GM19468 (cell line): ENCODE data around the gene FUT1.
"Not testable (repeated sequence)": the region's sequence is repeated elsewhere in the genome, so short reads cannot be mapped to it uniquely, and the experiment has no call there.

Source experiments
- ATAC-seq: cut with Tn5 transposase; IDR thresholded peaks from one replicate; pipeline ENCODE4 v1.9.1; 2021; ENCODE audit warnings: mild to moderate bottlenecking, moderate library complexity, moderate number of reproducible peaks; ENCODE audit not compliant: unreplicated experiment; ENCODE audit errors: extremely low read depth

Gene FUT1

DNA sequence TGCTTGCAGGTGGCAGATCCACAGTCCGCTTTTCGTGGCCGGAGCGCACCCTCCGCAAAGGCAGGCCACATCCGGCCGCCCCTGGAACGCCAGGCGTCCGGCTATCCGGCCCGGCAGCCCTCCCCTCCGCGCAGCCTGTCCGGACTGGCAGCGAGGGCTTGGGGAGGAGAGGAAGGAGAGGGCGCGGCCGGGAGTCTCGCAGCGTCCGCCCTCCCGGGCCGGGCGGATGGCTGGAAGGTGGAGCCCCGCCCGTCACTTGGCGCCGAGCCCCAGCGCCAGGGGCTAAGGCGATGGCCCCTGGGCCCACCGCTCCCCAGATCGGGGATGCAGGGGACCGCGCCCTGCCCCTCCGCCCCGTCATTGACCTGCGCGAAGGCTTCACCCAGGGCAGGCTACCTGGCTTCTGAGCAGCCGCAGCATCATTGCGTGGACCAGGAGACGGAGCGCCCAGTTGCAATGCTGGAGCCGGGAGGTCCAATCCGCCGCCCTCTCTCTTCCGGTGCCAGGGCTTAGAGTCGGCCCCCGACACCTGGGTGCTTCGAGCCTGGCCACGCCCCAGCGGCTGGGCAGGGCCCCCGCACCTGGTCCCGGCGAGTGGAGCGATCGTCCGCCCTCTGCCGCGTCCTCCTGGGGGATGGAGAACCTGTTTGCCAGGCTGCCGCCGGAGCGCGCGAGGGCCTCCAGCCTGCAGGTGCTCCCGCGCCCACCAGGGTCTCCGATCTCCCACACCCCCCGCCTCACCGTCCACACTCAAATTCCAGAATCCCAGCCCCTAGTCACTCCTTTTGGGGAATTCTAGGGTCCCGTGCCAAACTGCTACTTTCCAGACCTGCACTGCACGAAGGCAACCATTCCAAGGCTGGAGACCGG, at the start of gene FUT1:
FUT1 (minus strand) TSS at position 146 of the 870 bp plus-strand sequence. CDS start 1,360 bp downstream, outside the sequence.
- no peak for ATAC-seq

DNA sequence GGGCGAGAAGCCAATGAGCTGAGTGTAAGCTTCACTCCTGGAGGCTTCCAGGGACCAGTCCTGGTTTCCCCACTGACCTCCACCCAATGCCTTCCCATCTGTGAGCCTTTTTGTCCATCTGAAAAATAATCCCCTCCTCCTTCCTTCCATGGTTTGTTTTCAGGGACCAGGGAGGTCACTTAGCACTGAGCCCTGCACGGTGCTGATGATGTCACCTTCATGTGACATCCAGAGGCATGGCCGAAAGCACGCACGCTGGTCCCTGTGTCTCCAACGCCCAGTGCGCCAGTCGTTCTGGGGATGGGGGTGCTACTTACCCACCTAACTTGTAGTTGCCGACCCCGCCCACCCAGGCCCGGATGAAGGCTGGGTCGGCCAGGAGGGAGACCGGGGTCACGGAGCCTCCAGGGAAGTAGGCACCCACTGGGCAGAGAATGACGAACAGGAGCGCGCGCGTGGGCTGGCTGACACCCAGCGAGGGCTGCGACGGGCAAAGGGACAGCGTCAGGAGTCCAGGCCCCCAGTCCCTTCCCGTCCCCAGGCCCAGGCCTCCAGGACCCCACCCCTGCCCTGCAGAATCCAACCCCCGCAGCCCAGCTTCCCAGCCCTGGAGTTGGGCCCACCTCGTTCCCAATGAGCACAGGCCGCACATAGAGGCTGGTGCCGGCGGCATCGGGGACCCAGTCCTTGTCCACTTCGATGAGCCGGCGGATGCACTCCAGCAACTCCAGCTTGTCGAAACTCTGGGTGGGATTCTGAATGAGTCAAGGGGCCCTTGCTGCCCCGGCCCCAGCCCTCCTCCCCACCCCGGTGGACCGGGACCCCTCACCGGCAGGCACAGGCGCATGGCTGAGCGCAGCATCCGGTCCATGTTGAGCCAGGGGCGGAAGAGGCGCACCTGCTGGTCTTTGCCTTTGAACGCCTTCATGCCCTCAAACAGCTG, 47.2 kb upstream of the FUT1 start:
- no peak for ATAC-seq

DNA sequence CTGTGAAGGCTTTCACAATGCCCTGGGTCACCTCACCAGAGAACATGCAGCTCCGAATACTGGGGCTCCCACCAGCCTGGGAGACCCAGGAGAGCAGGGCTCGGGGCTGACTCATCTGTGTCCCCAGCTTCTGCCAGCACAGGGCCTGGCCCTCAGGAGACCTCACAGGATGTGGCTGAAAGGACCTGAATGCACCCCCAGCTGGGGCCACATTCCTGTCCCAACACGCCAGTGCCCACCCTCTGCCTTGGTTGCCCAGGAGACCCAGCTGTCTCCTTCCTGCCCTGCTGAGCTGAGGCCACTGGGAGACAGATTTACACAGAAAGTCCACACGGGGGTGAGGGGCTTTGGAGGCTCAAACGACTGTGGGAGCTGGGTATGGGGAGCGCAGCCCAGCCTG, 46.5 kb upstream of the FUT1 start:
- ATAC-seq, result no peak

DNA sequence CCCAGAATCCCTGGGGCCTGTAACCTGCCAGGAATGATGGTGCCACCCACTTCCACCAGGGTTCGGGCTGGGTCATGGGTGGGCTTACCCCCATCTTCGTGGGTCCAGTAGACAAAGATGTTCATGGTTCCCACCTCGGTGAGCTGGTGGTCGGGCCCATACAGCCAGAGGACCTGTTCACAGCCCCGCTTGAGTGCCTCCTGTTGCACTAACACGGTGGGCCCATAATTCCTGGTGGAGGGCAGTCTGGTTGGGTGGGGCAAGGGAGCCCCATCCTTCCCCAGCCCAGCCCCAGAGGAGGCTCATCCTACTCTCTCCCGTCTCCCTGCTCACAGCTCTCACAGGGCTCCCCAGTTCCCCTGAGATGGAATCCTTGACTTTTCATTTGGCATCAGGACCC, 44.7 kb upstream of the FUT1 start:
- ATAC-seq, result no peak

DNA sequence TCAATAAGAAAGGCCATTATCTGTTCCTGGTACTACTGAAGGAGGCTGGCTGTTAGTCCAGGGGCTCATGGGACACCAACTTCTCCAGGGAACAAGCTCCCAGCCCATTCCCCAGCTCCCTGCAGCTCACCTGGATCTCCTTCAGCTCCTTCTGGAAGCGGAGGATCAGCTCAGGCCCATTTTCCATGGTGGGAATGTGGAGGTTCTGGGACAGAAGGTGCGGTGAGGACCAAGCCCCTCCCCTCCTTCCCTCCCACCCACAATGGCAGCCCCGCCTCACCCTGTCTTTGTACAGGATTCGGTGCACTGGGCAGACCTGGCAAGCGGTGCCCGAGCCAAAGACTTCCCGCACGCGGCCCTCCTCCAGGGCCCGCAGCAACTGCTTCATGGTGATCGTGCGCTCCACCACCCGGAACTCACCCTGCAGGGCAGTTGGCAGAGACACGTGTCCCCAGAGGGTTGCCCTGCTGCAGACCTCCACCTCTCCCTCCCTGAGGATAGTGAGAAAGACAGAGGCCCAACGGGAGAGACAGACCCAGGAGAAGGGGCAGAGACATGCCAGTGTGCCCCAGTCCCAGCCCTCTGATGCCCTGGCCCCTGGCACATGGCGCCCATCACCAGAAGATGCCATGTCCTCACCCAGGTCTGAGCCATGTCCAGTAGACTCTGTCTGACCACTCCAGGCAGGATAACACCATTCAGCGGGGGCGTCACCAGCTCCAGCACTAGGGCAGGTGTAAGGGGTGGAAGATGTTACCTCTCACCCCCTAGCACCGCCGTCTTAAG, 44.0 kb upstream of the FUT1 start:
- no peak for ATAC-seq

DNA sequence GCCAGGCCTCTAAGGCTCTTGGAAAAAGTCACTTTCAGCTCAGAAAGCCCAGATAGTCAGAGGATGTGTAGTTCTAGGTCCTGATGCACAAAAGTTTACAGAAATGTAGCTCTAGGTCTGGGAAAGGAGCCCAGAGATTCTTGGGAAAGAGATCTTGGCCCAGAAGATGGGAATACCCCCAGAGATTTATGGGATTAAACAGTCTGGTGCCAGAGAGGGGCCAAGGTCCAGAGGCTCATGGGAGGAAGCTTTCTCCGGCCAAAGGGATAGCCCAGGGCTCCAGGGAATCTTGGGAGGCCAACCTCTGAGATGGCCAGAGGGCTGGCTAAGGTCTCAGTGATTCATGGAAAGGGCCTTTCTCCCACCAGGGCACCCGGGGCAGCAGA, 43.2 kb upstream of the FUT1 start:
- no peak for ATAC-seq

DNA sequence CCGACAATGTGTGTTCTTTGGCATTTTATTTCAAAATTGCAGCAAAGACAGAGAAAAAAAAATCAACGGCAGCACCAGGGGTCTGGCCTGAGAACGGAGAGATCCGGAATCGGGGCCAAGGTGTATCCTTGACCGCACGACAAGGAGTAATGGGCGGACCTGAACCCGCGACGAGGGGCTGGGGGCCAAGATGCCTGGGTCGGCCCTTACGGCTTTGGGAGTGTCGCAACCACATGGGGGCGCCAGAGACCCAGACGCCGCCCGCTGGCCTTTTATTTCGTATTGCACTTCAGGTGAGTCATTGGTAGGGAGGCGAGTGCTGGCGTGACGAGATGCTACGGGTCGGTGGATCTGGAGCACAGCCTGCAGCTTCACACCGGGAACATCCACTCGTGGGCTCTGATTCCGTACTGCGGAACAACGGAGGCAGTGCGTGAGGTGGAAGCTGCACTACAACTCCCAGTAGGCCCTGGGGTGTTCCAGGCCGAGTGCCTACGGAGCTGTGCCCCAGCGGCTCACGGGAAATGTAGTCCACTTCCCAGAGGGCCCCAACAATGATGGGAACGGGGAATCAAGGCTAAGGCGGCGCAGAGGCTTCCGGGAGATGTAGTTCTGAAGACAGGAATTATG, 42.7 kb upstream of the FUT1 start:
- ATAC-seq, result peak; percentile 46

DNA sequence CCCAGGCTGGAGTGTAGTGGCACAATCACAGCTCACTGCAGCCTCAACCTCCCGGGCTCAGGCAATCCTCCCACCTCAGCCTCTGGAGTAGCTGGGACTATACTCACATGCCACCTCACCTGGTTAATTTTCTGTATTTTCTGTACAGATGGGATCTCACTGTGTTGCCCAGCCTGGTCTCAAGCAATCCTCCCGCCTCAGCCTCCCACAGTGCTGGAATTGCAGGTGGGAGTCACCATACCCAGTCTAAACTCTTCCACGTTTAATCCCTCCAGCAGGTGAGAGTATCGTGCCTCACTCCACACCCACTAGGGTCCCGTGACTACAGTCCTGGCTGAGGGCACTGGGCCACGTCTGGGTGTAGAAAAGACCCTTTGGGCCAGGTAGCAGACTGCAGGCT, 41.9 kb upstream of the FUT1 start:
- ATAC-seq, result no peak

DNA sequence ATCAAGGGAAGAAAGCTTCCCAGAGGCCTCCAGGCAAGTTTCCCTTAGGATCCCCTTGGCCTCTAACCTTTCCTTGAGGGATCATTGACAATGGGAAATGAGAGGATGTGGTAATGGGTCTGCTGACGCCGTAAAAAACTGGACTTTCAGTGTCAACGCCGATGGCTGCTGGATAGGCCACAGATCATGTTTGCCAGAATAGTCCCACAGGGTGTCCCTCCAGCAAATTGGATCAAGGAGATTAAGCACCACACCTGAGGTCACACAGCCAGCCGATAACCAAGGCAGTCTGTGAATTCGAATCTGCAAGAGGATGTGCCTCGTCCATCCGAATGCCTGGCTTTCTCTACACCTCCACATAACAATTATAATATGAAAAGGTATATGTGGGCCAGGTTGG, 40.8 kb upstream of the FUT1 start:
- ATAC-seq, result no peak

DNA sequence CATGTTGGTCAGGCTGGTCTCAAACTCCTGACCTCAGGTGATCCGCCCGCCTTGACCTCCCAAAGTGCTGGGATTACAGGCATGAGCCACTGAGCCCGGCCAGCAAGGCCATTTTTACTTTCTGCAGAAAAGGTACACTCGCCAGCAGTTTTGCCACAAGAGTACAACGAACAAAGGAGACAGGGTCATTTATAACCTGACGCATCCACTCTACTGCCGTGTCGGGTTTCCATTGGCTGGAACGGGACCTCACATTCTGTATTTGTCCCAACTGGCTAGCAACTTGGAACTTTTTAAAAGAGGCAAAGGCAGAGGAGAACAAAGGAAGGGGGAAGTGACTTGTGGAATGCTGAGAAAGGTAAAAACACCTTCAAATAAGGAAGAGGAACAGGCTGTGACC, 34.9 kb upstream of the FUT1 start:
- not testable (repeated sequence) for ATAC-seq

DNA sequence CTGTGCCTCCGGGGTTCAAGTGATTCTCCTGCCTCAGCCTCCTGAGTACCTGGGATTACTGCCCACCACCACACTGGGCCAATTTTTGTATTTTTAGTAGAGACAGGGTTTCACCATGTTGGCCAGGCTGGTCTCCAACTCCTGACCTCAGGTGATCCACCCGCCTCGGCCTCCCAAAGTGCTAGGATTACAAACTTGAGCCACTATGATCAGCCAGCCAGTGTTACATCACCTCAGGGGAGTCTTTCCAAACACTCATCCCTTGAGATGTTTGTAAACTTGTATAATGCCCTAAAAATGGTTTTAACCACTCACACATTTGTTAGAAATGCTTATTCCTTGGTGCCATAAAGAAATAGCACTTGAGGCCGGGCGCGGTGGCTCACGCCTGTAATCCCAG, 34.0 kb upstream of the FUT1 start:
- ATAC-seq, result not testable (repeated sequence)

DNA sequence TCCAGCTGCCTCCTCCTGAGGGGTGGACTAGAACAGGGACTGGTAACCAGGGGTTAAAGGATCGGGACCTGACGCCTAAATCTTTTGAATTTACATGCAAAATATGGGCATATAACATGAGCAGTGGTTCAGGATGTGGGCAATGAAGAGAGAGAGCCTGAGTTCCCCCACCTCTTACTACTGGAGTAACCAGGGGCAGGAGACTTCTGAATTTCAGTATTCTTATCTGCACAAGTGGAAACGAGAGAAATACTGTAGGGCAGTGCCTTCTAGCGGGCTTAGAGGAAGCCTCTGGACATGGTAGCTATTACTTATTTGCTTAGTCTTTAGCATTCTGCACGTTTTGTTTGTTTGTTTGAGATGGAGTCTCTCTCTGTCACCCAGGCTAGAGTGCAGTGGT, 32.1 kb upstream of the FUT1 start:
- no peak for ATAC-seq

DNA sequence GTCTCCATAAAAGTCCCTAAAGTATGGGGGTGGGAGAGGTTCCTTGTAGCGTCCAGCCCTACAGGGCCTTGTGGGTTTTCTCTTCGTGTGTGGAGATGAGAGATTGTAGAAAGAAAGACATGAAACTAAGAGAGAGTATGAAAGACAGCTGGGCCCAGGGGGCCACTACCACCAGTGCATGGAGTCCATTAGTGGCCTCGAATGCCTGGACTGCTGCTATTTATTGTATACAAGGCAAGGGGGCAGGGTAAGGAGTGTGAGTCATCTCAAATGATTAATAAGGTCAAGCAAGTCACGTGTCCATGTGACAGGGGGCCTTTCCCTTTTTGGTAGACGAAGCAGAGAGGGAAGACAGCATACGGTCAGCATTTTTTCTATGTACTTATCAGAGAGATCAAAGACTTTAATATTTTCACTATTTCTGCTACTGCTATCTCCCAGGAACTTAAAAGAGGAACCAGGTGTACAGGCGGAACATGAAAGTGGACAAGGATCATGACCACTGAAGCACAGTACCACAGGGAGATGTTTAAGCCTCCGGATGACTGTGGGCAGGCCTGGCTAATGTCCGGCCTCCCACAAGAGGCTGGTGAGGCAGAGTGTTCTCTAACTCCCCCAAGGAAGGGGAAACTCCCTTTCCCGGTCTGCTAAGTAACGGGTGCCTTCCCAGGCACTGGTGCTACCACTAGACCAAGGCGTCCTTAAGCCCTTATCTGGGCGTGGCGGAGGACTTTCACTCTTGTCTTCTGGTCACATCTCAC, 28.4 kb upstream of the FUT1 start:
- no peak for ATAC-seq

DNA sequence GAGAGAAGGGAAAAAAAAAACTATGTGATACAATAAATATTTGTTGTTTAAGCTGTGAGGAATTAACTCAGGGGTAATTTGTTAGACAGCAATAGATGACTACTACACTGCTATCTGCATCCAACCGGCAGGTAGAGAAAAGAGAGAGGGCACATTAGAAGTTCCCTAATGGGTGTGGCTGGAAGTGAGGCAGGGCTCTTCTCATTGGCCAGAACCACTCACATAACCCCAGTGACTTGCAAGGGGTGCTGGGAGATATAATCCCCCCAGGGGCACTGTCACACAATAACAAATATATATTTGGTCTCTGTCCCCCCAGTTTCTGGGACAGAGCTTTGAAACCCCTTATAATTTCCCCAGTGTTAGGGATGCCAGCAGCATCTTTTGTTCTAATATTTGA, 27.2 kb upstream of the FUT1 start:
- no peak for ATAC-seq

DNA sequence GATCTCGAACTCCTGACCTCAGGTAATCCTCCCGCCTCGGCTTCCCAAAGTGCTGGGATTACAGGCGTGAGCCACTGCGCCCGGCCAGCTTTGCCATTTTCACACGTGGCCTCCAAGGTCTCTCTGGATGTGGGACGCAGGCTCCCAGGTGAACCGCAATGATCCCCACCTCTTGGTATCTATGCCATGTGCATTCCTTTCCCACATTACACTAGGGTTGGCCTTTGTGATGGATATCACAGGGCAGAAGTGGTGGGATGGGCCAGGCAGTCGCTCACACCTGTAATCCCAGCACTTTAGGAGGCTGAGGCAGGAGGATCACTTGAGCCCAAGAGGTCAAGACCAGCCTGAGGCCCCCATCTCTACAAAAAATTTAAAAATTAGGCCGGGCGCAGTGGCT, 25.3 kb upstream of the FUT1 start:
- no peak for ATAC-seq

DNA sequence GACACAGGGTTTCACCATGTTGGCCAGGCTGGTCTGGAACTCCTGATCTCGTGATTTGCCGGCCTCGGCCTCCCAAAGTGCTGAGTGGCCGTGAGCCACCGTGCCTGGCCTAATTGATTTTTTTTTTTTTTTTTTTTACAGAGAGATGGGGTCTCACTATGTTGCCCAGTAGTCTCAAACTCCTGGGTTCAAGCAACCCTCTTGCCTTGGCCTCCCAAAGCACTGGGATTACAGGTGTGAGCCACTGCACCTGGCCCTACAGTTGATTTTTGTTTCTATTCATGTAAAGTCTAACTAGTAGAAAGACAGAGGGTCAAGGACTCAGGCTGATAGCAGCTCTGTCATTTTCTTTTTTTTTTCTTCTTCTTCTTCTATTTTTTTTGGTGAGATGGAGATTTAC, 24.7 kb upstream of the FUT1 start:
- ATAC-seq, result no peak

DNA sequence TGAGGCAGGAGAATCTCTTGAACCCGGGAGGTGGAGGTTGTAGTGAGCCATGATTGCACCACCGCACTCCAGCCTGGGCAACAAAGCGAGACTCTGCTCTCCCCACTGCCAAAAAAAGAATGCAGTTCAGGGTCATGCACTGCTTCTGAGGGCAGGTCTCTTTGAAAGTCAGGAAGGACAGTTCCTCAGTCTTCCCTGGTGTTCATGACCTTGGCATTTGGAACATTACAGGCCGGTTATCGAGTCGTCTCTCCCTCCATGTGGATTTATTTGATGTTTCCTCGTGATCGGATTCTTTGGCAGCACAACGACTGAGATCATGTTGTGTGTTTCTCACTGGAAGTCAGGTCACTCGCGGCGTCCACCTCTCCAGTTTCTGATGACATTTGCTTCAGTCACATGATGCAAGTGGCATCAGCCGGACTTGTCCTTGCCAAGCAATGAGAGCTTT, 20.1 kb upstream of the FUT1 start:
- ATAC-seq, result no peak

DNA sequence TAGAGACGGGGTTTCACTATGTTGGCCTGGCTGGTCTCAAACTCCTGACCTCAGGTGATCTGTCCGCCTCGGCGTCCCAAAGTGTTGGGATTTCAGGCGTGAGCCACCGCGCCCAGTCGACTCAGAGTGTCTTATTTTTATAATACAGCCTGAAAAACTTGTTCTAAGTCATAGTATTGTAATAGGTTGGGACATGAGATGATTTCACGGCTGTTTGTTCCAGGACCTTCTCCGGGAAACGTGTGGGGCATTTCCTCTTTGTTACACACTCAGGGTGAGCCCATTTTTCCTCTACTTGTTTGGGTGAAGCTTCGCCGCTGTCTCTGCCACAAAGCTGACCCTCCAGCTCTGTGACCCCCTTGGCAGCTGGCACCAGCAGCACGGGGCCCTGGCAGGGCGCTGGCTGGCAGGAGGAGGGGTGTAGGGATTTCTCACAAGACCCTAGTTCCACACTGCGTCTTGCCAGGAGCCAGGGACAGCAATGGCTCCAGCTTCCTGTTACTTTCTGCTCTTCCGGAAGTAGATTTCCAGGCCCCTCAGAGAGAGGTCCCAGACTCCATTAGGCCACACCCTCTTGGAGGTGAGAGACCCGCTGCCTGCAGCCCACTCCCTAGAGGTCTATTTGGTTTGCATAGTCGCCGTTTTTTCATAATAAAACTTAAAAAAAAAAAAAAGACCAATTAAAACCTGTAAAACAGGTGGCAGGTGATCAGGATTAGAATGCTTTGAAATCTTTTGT, 18.5 kb upstream of the FUT1 start:
- ATAC-seq, result no peak

DNA sequence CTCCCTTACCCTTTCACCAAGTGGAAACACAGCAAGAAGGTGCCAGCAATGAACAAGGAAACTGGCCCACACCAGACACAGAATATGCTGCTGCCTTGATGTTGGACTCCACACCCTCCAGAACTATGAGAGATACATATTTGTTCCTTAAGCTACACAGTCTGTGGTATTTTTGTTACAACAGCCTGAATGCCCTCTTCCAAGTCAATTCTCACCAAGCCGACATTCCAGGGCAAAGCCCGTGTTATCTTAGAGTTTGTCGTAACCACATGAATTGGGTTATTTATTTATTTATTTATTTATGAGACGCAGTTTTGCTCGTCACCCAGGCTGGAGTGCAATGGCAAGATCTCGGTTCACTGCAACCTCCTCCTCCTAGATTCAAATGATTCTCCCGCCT, 17.8 kb upstream of the FUT1 start:
- no peak for ATAC-seq
